Muscle of leg (tissue), 11 donors: ENCODE results near the gene LYVE1. TPM values are rescaled to one million over a fixed set of nuclear protein-coding genes. Genes with fewer than 3 reads are reported as not detected.

Experiments used
- DNase-seq: peaks from one replicate; pipeline ENCODE4 v3.0.0; 2013
- H3K27ac ChIP-seq: one replicate; pipeline ENCODE4 v1.5.1; 2013; ENCODE audit warnings: mild to moderate bottlenecking, low read length, control low read depth
- H3K27me3 ChIP-seq: one replicate; pipeline ENCODE4 v1.6.1; 2013; ENCODE audit warnings: low read length; ENCODE audit not compliant: control insufficient read depth, insufficient read depth
- H3K36me3 ChIP-seq: one replicate; pipeline ENCODE4 v1.6.1; 2013; ENCODE audit warnings: low read length; ENCODE audit not compliant: control insufficient read depth, insufficient read depth
- H3K4me1 ChIP-seq: one replicate; pipeline ENCODE4 v1.6.1; 2013; ENCODE audit warnings: low read length; ENCODE audit not compliant: control insufficient read depth, insufficient read depth
- H3K4me3 ChIP-seq: one replicate; pipeline ENCODE4 v1.5.1; 2013; ENCODE audit warnings: low read length, control low read depth
- H3K9me3 ChIP-seq: replicated peaks from 2 replicates; pipeline ENCODE4 v1.6.1; 2013; ENCODE audit warnings: low read depth, low read length; ENCODE audit not compliant: control insufficient read depth
- WGBS: methylation state at CpG from one replicate; pipeline ENCODE4 v1.1.5; 2013; ENCODE audit warnings: missing lambda C conversion rate; ENCODE audit not compliant: insufficient coverage; 5-methylcytosine and 5-hydroxymethylcytosine counted together
- polyA plus RNA-seq, 8 donors: library from polyadenylated mRNA; unstranded; fragments of 120-200 nt; gene quantifications; one replicate each; pipeline versions ENCODE4 v1.2.1 to v1.2.3, GENCODE V29; 2013; ENCODE audit warnings: inconsistent platforms in 1 of 8, low replicate concordance in 1 of 8; ENCODE audit not compliant: insufficient read length in 8 of 8, insufficient read depth in 1 of 8
- total RNA-seq: library from RNA; stranded (reverse); fragments of 120-200 nt; gene quantifications from one replicate; pipeline ENCODE4 v1.2.4, GENCODE V29; 2013

The LYVE1 gene
- total and polyA plus RNA-seq, 9 donors = 52.2 to 92.2 (median 76.9) TPM

- H3K27ac ChIP-seq = peak overlapping the region; percentile 67
- no peak overlapping the region for H3K4me3 ChIP-seq
- DNase-seq = peak; percentile 25
- no peaks in the 10 kb centered on the region for H3K9me3 ChIP-seq
- no peaks in the 10 kb centered on the region for H3K27me3 ChIP-seq
- peaks cover 2% of the 10 kb centered on the region for H3K36me3 ChIP-seq
- 100% methylated on average over 2 of the region's 4 CpGs for WGBS
- H3K4me1 ChIP-seq = peaks cover 15% of the 10 kb centered on the region
Observed at GRCh38 chr11:10580623-10581022, 12.2 kb upstream of the LYVE1 start.

- Histone ChIP-seq H3K27ac (no peak overlapping the region), H3K27me3 (no peaks in the 10 kb centered on the region), H3K4me1 (peaks cover 15% of the 10 kb centered on the region), H3K36me3 (peaks cover 2% of the 10 kb centered on the region), H3K9me3 (no peaks in the 10 kb centered on the region), H3K4me3 (no peak overlapping the region)
- no peak for DNase-seq
- 86% methylated on average over 2 of the region's 3 CpGs for WGBS
Observed at GRCh38 chr11:10579700-10580099, 11.2 kb upstream of the LYVE1 start.

- 88% methylated on average over 3 of the region's 4 CpGs for WGBS
- H3K4me1 ChIP-seq = peaks cover 6% of the 10 kb centered on the region
- DNase-seq = no peak
Observed at GRCh38 chr11:10576035-10576398, 7.6 kb upstream of the LYVE1 start.

GRCh38 chr11:10575346-10576034 lies 7.0 kb upstream of the LYVE1 start:
- no peaks in the 10 kb centered on the region for H3K27me3 ChIP-seq
- no CpG with 5 or more reads among the region's 3 CpGs for WGBS
- H3K4me1 ChIP-seq = peaks cover 4% of the 10 kb centered on the region
- H3K9me3 ChIP-seq = no peaks in the 10 kb centered on the region
- no peak overlapping the region for H3K4me3 ChIP-seq
- no peak for DNase-seq
- H3K27ac ChIP-seq = no peak overlapping the region
- H3K36me3 ChIP-seq = peaks cover 2% of the 10 kb centered on the region

More at GRCh38 chr11:10576035-10576398, 7.6 kb upstream of the LYVE1 start:
- H3K27me3 ChIP-seq = no peaks in the 10 kb centered on the region
- no peak overlapping the region for H3K4me3 ChIP-seq
- H3K9me3 ChIP-seq = no peaks in the 10 kb centered on the region
- no peak overlapping the region for H3K27ac ChIP-seq
- H3K36me3 ChIP-seq = peaks cover 2% of the 10 kb centered on the region

GRCh38 chr11:10573556-10573955 lies 5.1 kb upstream of the LYVE1 start:
- no peaks in the 10 kb centered on the region for H3K9me3 ChIP-seq
- peaks cover 6% of the 10 kb centered on the region for H3K4me1 ChIP-seq
- H3K4me3 ChIP-seq = no peak overlapping the region
- H3K27me3 ChIP-seq = no peaks in the 10 kb centered on the region
- peaks cover 2% of the 10 kb centered on the region for H3K36me3 ChIP-seq
- H3K27ac ChIP-seq = peak overlapping the region; percentile 44
- DNase-seq = peak; percentile 28
- WGBS = 69% methylated on average over 2 of the region's 3 CpGs

- H3K36me3 ChIP-seq = peaks cover 2% of the 10 kb centered on the region
- peaks cover 8% of the 10 kb centered on the region for H3K4me1 ChIP-seq
- H3K27ac ChIP-seq = peak overlapping the region; percentile 44
- no peak for DNase-seq
- H3K4me3 ChIP-seq = no peak overlapping the region
- no peaks in the 10 kb centered on the region for H3K27me3 ChIP-seq
- no peaks in the 10 kb centered on the region for H3K9me3 ChIP-seq
Observed at GRCh38 chr11:10573028-10573427, 4.6 kb upstream of the LYVE1 start.

- H3K27ac ChIP-seq = no peak overlapping the region
- H3K36me3 ChIP-seq = peaks cover 2% of the 10 kb centered on the region
- no peaks in the 10 kb centered on the region for H3K9me3 ChIP-seq
- H3K27me3 ChIP-seq = no peaks in the 10 kb centered on the region
- no peak overlapping the region for H3K4me3 ChIP-seq
- no peak for DNase-seq
- WGBS = no CpG with 5 or more reads among the region's 2 CpGs
- H3K4me1 ChIP-seq = peaks cover 8% of the 10 kb centered on the region
Observed at GRCh38 chr11:10572533-10572932, 4.1 kb upstream of the LYVE1 start.

- Histone ChIP-seq H3K9me3 (no peaks in the 10 kb centered on the region), H3K4me1 (peaks cover 4% of the 10 kb centered on the region), H3K27me3 (no peaks in the 10 kb centered on the region), H3K4me3 (no peak overlapping the region), H3K36me3 (no peaks in the 10 kb centered on the region), H3K27ac (peak overlapping the region; percentile 23)
- no CpG with 5 or more reads among the region's 2 CpGs for WGBS
- DNase-seq = peak; percentile 53
Observed at GRCh38 chr11:10567446-10567845, 1.0 kb downstream of the LYVE1 start.

- WGBS = 71% methylated on average over 3 of the region's 6 CpGs
- Histone ChIP-seq H3K4me3 (no peak overlapping the region), H3K4me1 (peaks cover 4% of the 10 kb centered on the region), H3K27me3 (no peaks in the 10 kb centered on the region), H3K9me3 (no peaks in the 10 kb centered on the region), H3K36me3 (no peaks in the 10 kb centered on the region), H3K27ac (no peak overlapping the region)
- DNase-seq = no peak
Observed at GRCh38 chr11:10566257-10566957, 2.1 kb downstream of the LYVE1 start.

- no peak for DNase-seq
- no peaks in the 10 kb centered on the region for H3K36me3 ChIP-seq
- H3K4me1 ChIP-seq = peaks cover 4% of the 10 kb centered on the region
- no peaks in the 10 kb centered on the region for H3K9me3 ChIP-seq
- no peak overlapping the region for H3K27ac ChIP-seq
- 100% methylated on average over 1 of the region's 4 CpGs for WGBS
- no peaks in the 10 kb centered on the region for H3K27me3 ChIP-seq
- no peak overlapping the region for H3K4me3 ChIP-seq
Observed at GRCh38 chr11:10565493-10565892, 3.0 kb downstream of the LYVE1 start.
